Suprapubic skin (tissue), 4 donors: ENCODE results near the gene EDEM3. TPM values are rescaled to one million over a fixed set of nuclear protein-coding genes. Genes with fewer than 3 reads are reported as not detected.

ENCODE experiments used
- DNase-seq, 2 donors: peaks; one replicate each; pipeline ENCODE4 v3.0.0-alpha.2; 2019; ENCODE audit warnings: low spot score in 2 of 2
- H3K27ac ChIP-seq: fragments of 200-600 bp; sonication (generic); one replicate; pipeline ENCODE4 v1.5.1; 2019
- H3K27me3 ChIP-seq: fragments of 200-600 bp; sonication (generic); one replicate; pipeline ENCODE4 v1.5.1; 2019
- H3K36me3 ChIP-seq: fragments of 200-600 bp; sonication (generic); one replicate; pipeline ENCODE4 v1.5.1; 2019
- H3K4me1 ChIP-seq: fragments of 200-600 bp; sonication (generic); one replicate; pipeline ENCODE4 v1.5.1; 2019
- H3K4me3 ChIP-seq: fragments of 200-600 bp; sonication (generic); one replicate; pipeline ENCODE4 v1.5.1; 2019; ENCODE audit warnings: mild to moderate bottlenecking
- H3K9me3 ChIP-seq: fragments of 200-600 bp; sonication (generic); one replicate; pipeline ENCODE4 v1.5.1; 2019
- CTCF ChIP-seq, 2 donors: fragments of 200-600 bp in 1 of 2; fragments of 450-650 bp in 1 of 2; sonication (generic) in 1 of 2; IDR thresholded peaks; one replicate each; pipeline ENCODE4 v1.5.1; 2016 to 2019; ENCODE audit warnings: antibody characterized with exemption in 2 of 2, mild to moderate bottlenecking in 1 of 2, moderate library complexity in 1 of 2
- EP300 ChIP-seq: sonication (generic); formaldehyde crosslinking; IDR thresholded peaks from one replicate; pipeline ENCODE4 v1.6.1; 2017; ENCODE audit warnings: antibody characterized with exemption
- POLR2A ChIP-seq, 2 donors: fragments of 450-650 bp; IDR thresholded peaks; one replicate each; pipeline ENCODE4 v1.6.1; 2017; ENCODE audit warnings: antibody characterized with exemption in 2 of 2, mild to moderate bottlenecking in 2 of 2, moderate library complexity in 2 of 2
- POLR2AphosphoS5 ChIP-seq, 3 donors: sonication (generic); formaldehyde crosslinking; IDR thresholded peaks; one replicate each; pipeline ENCODE4 v1.6.1; 2017; ENCODE audit warnings: antibody characterized with exemption in 3 of 3
- WGBS: methylation state at CpG from one replicate; pipeline ENCODE4 v1.1.5; 2018; 5-methylcytosine and 5-hydroxymethylcytosine counted together
- total RNA-seq, 4 donors: library from RNA; depleted of rRNA; stranded (reverse); fragments of >200 nt; gene quantifications; one replicate each; pipeline ENCODE4 v1.1.0, GENCODE V29; 2016

Gene EDEM3
- total RNA-seq, 4 donors from 2014 or later: 19.4 to 55.7 (median 28.7) TPM

GRCh38 chr1:184640505-184640904 is 114.2 kb downstream of the EDEM3 start:
- no peaks in the 10 kb centered on the region for H3K36me3 ChIP-seq
- WGBS: 91% methylated on average over 3 of the region's 3 CpGs

More at GRCh38 chr1:184640505-184640904, 114.2 kb downstream of the EDEM3 start:
- no peak overlapping the region for H3K4me3 ChIP-seq
- H3K27me3 ChIP-seq: no peaks in the 10 kb centered on the region
- H3K9me3 ChIP-seq: no peaks in the 10 kb centered on the region
- no peak for DNase-seq
- H3K4me1 ChIP-seq: peaks cover 9% of the 10 kb centered on the region
- no peak overlapping the region for H3K27ac ChIP-seq
- no peak for TF ChIP-seq EP300
- TF ChIP-seq CTCF (IDR thresholded peaks at IDR 0.05): no peak
- no peak for TF ChIP-seq POLR2AphosphoS5 (IDR thresholded peaks at IDR 0.05)
- no peak for TF ChIP-seq POLR2A (IDR thresholded peaks at IDR 0.05)

Other genes with a start within 250 kb of the EDEM3 start
- 10 to 100 TPM; 13.4 to 23.9 (median 18.2) TPM for gene NIBAN1, start 219.7 kb upstream of the EDEM3 start, total RNA-seq